HG02852 (cell line): Measurements from ENCODE around the gene PTPRK.

Experiments
- ATAC-seq: cut with Tn5 transposase; IDR thresholded peaks from one replicate; pipeline ENCODE4 v1.9.1; 2021; ENCODE audit warnings: mild to moderate bottlenecking, moderate library complexity; ENCODE audit not compliant: unreplicated experiment

Gene PTPRK

DNA sequence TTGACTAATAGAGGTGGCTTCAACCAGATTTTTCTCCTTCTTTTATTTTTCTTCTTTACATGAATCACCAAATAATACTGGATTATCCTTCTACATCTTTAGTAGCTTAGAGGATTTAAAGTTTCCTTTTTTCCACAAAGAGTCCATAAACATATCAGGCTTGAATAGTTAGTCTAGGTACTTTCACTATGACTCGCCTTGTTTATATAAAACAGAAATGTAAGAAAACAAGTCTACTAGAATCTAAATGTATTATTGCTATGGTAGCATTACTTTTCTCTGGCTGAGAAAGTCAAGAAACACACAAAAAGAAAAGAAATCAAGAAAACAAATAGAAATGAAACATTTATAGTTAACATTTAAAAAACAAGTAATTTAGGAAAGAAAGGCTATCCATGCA is 215.2 kb downstream of the PTPRK start:
- ATAC-seq, result no peak

DNA sequence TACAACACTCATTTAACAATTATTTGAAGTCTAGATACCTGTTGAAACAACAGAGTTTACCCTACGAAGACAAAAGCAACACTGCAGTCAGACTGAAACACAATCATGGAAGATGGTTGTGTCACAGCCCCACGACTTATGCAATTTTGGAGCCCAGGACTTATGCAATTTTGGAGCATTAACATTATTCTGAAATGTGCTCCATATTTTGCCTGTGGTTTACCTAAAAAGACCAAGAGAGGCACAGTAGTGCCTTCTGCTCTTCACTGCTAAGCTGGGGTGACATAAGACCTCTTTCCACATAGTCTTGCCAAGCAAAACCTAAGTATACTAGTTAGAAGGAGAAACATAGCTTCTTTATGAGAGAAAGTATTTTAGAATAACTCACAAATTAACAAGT is 216.5 kb downstream of the PTPRK start:
- ATAC-seq, result no peak

DNA sequence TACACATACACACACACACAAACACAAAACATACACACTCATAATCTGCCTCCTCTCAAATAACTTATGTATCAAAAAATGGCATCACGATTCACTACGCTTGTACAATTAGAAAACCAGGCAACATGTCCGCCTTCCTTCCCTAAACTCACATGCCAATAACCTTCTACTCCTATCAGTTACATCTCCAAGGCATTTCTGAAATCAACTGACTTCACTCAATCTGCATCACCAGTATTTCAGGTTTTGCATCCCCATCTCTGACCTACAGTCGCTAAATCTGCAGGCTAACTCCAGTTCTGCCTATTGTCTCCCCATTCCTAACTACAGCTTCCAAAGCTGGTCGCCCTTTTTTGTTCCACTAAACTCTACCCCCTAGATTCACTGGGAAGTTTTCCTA is 217.5 kb downstream of the PTPRK start:
- no peak for ATAC-seq

DNA sequence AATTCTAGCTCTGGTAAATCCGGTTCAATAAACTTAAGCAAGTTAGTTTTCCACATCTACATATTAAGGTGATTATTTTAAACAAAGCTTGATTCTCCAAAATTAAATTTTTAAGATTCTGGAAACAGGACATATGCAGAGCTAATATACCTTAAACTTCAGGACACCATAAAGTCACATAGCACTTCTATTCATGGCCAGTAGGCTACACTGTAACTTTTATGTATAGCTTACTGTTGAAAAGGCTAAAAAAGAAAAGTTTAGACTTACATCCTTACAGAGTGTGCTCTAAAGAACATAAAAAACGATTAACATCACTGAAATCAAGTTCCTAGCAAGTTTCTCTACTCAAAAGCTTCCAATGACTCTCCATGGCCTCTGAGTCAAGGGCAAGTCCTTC is 224.7 kb downstream of the PTPRK start:
- ATAC-seq, result no peak

DNA sequence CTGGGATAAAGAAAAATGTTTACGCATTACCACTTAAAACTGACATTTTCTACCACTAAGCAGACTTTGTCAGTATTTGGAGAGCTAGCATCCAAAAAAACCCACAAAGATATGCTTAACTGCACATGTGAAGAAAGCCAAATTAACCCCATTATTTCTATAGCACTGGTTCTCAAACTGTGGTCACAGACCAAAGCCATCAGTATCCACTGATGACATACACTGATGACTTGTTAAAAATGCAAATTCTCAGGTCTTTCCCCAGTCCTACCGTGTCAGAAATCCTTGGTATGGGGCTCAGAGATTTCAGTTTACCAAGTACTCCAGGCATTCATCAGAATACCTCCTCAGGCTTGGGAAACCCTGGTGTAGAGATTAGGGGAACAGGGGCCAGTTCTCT is 230.2 kb downstream of the PTPRK start:
- ATAC-seq, result no peak

DNA sequence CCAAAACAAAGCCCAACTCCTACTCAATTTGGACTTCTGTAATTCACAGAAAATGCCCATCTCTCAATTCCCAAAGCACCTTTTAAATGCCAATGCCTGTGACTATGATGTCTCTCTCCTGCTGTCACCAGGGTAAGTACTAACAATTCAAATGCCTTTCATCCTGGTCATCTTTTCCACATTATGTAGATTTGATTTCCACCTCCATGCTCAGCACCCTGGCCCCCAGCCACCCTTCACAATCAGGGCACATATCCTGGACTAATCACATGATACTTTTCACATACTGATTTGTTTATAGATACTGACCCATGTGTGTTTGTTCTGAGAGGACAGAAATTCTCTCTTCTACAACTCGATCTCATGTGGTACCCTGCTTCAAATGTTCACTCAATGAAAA is 236.3 kb downstream of the PTPRK start:
- no peak for ATAC-seq

DNA sequence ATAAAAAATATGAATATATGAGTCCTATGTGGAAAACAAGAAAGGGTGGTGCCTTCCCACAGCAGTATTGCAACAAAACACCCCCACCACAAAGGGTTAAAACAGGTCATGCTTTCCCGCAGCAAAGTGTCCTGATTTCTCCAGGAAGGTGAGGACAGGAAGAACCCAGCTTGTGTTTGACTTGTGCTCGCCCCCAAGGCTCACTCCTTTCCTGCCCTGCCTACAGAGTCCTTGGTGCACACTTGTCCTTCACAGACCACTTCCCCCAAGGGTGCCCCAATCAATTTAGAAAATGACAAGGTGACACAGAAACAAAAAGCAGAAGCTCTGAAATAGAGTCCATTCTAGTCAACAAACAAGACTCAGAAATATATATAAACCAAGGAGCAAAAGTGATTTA is 237.4 kb downstream of the PTPRK start:
- no peak for ATAC-seq

DNA sequence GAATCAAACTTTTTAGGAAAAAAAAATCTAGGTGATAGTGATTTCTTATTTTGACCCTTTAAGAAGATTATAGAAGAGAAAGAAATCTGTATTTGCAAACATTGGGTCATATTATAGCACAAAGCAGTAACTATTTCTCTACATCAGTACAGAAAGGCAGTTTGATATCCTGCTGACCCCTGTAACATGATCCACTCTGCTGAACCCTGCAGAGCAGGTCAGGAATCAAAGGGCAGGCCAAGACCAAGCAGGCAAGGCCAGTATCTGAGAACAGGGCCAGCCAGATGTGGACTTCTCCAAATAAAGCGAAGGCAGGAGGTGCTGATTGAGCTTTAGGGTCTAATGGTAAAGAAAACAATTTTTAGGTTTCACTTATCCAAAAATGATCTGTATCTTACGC is 239.4 kb downstream of the PTPRK start:
- ATAC-seq, result no peak

DNA sequence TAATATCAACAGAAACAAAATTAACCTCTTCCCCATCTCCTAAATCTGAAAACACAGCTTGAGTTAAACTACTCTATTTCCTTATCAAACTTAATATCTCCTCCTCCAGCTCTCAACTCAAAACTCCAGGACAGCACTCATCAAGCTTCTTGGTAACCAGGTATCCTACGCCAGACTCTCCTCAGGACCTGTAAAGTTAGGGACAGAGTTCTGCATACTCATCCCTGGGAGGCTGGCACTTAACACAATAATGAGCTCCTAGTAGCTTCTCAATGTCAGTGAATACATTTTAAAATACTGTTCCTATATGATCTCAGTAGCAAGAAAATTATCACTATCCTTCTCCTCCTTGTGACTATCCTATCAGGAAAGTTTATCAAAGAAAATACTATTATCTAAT is 240.3 kb downstream of the PTPRK start:
- ATAC-seq, result no peak

DNA sequence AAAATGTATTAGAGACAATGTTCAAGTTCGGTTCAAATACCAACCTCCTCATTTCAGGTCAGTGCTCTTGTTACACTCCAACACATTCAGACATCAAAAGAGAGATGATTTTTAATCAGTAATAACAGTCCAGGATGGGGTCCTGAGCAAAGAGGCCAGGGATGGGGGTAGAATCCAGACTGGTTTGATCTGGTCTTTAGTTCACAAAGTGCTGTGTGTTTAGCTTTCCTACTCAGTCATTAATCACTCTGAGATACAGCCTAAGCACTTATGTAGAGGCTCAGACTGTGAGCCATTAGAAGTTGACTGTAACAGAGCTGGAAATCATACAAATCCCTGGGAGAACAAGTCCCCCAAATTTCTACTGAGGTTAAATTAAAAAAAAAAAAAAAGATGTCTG is 241.6 kb downstream of the PTPRK start:
- ATAC-seq, result no peak

DNA sequence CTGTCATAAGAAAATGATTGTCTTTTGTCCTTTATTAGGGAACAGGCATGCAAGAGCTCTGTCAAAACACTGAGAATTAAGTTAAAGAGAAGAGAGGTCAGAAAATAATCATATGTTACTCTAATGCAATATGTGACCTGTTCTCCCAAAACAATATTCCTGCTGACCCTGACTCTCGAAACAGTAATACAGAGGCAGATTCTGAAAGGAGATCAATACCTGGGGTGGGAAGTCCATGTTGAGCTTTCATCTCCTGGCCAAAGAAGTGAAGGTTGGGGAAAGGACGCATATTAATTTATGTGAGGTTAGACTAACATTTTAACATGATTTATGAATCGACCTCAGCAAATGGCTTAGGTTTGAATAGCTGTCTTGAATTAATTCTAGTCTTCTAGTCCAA is 243.0 kb downstream of the PTPRK start:
- ATAC-seq, result no peak

DNA sequence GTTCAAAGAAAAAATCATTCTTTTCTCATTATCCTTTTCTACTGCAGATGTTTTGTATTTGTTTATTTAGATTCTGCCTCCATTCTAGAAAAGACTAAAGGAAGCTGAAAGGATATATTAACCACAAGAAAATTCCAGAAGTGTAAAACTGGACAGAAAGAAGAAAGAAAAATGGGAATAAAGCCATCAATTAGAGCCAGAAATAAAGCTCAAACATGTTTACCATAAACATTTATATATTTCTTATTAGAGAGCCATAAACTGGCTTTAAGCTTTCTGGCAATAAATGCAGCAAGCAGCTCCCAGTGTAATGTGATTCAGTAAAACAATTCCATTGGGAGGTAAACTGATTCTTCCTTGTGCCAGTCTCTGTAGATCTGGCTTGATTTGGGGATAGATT is 244.1 kb downstream of the PTPRK start:
- ATAC-seq, result no peak

DNA sequence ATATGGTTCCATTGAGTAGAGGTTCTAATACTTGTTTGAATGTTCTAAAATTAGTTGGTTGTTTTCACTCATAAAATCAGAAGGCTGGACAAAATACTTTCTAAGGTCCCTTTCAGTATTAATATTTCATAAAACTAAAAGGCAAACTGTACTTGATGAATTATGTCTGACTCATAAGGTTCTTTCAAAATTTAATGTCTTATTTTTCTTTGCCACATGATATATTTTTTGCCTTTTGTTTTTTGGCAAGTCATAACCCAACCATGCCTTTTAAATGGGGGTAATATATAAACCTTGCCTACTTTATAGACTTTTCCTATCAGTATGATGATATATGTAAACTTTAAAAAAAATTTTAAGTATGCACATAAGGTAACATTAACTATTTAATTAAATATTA is 244.7 kb downstream of the PTPRK start:
- ATAC-seq, result no peak

DNA sequence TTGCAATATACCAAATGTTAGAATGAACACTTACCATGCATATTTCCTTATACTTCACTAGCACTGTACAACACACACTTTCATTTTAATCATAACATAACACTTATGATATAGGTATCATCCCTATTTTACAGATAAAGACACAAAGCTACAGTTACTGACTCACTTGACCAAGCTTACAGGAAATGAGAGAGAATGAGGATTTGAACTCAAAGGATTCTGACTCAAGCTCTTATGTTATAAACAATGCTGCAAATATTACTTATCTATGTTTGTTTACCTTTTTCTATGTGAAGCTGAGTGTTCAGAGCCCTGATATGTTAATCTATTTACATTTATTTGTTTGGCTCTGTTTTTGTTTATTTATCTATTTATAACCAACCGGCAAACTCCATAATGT is 245.4 kb downstream of the PTPRK start:
- no peak for ATAC-seq

DNA sequence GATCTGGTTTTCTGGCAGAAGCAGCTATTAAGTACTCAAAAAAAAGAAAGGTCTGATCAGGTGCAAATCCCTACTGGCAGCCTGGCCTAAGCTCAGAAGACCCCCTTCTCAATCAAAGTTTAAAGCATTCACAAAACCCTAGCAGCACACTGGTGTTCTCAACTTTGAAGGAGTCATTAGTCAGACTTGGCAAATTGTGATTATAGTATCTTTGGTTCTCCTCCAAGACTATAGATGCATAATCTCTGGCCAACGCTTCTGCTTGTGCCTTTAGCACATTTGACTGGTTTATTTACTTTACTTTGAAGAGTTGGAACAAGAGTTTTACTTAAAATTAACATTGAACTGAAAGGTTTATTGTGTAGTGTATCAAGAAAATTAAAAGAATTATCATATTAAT is 248.9 kb downstream of the PTPRK start:
- ATAC-seq, result no peak

DNA sequence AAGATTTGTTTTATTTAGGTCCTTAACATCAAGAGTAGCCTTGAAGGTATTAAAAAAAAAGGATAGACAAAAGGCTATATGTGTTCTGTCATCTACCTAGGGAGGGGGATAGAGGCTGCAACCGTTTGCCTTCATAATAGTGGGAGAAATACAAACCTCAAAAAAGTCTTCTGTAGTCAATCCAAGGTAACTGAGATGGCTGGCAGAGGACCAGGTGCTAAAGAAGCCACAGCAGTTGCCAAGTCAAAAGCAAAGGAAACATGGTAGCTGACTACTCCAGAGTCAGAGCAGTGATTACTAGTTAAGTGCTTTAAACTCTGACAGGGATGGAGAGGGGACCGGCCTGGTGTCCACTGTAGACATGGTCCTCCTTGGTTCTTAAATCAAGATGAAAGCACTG is 249.4 kb downstream of the PTPRK start:
- no peak for ATAC-seq

DNA sequence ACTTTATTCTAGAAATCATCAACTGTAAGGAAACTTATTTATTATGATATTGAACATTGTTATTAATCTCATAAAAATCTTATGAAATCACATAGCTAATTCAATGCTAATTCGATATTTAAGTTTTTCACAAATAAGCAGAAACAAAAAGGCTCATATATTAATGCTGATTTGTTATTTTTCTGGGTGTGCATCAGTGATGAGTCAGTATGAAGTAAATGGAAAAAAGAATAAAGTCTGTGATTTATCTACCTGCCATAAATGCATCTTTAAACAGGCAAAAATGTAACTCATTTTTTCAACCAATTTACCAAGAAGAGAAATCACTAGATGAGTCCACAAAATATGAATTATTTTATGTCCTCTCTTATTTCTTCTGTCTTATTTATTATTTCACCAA is 253.5 kb downstream of the PTPRK start:
- ATAC-seq, result no peak

DNA sequence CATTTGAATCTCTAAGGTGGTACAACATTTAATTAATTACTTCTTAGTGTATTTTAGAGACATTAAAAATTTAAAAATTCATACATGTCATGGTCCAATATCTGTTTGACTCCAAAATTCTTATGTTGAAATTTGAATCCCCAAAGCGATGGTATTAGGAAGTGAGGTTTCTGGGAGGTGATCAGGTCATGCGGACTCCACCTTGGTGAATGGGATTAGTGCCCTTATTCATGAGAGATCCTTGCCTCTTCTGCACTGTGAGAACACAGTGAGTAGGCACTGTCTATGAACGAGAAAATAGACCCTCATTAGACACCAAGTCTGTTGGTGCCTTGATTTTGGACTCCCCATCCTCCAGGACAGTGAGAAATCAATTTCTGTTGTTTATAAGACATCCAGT is 254.7 kb downstream of the PTPRK start:
- ATAC-seq, result no peak

DNA sequence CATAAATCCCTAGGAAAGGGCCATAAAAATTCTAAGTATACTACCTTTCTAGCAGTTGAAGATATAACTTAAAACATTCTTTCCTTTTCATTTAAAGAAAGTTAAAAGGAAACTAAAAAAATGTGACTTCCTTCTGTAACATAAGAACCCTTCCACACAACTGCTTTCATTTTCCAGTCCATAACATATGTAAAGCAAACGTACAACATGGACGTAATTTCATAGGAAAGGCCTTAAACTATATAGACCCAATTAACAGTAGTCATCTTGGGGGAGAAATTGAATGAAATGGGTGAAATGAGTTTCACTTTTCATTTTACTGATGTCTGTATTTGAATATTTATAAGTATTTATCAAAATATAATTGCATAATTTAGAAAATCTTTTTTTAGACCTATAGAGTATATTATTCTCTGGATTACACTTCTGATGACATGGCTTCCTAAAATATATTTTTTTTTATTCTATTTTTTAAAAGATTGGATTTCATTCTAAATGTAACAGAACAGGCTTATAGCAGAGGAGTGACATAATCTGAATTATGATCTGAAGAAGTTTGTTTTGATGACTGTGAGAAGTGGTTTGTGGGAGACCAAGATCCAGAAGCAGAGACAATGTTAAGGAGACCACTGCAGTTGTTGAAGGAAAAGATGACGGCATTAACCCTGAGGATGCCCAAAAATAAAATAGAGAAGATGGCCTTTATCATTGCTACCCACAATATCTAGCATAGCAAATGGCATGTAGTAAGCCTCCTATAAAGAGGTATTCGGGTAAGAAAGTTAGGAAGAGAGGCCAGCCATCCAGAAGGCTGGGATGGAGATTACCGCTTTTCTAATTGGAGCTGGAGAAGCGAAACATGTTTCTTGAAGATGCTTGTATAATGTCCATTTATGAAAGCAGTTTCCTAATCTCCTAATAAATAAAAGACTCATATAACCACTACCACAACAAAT is 260.4 kb downstream of the PTPRK start:
- ATAC-seq, result peak; percentile 57

DNA sequence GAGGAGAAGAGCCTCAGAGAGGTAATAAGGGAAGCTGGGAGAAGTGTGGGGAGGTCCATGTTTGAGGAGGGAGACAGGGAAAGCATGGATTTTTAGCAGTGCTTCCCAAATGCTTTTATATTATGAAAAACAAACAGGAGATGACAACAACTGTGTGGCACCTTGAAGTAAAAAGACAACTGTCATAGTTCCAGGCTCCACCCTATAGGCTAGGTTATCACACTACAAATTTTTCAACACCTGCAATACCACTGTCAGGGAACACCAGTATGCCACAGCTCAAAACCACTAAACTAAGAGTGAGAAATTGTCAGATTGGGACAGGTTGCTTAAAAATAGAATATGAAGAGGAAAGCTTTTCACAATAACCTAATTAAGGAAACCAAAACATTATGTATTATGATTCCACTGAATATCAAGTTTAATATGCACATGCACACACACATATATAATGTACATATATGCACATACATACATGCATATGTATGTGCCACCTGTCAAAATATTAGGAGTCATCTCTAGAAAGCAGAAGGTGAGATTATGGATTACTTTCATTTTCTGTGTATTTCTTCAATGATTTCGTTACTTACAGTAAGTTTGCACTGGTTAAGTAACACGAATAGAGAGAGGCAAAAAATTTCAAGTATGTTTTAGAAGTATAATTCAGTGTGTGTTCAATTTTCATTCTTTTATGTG is 261.2 kb downstream of the PTPRK start:
- ATAC-seq, result peak; percentile 94

DNA sequence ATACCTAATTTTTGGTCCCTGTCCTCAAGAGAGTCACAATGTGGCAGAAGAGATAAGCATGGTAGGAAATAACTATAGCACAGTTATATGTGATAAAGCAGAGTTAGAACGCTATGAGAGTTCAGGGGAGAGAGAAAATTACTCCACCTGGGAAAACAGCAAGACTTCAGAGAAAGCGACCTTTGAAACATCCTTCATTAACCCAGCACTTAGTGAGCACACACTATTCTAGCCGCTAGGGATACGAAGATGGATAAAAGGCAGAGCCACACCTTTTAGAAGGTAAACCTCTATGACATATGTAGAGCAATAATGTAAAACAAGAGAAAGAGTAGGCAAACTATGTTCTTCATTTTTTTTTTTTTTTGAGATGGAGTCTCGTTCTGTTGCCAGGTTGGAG is 264.3 kb downstream of the PTPRK start:
- no peak for ATAC-seq
